IgD-negative memory B cell (primary cell): Measurements from ENCODE around the gene PDGFD. TPM values are rescaled to one million over a fixed set of nuclear protein-coding genes. Genes with fewer than 3 reads are reported as not detected.

Experiments
- H3K27ac Mint-ChIP-seq, 3 donors: one replicate each; pipeline ENCODE4 v1.8.0; 2020 to 2022; ENCODE audit warnings: mild to moderate bottlenecking in 3 of 3, mixed read lengths in 3 of 3, moderate library complexity in 1 of 3
- H3K27me3 Mint-ChIP-seq: one replicate; pipeline ENCODE4 v1.8.0; 2021; ENCODE audit warnings: mixed read lengths
- H3K36me3 Mint-ChIP-seq: one replicate; pipeline ENCODE4 v1.8.0; 2020; ENCODE audit warnings: mild to moderate bottlenecking, mixed read lengths
- H3K4me1 Mint-ChIP-seq, 3 donors: one replicate each; pipeline ENCODE4 v1.8.0; 2020 to 2022; ENCODE audit warnings: mixed read lengths in 3 of 3, mild to moderate bottlenecking in 1 of 3
- H3K4me3 Mint-ChIP-seq, 4 donors: one replicate each; pipeline ENCODE4 v1.8.0; 2020 to 2022; ENCODE audit warnings: mild to moderate bottlenecking in 4 of 4, mixed read lengths in 4 of 4, moderate library complexity in 3 of 4
- H3K9me3 Mint-ChIP-seq, 3 donors: one replicate each; pipeline ENCODE4 v1.8.0; 2020 to 2021; ENCODE audit warnings: mixed read lengths in 3 of 3, mild to moderate bottlenecking in 1 of 3
- polyA plus RNA-seq: library from polyadenylated mRNA; unstranded; fragments of 300-500 nt; fragmentation: Illumina TruSeq; gene quantifications from one replicate; pipeline ENCODE4 v1.2.3, GENCODE V29; 2021

Gene PDGFD
- polyA plus RNA-seq, 1 donor from 2014 or later = 2.3 TPM

DNA sequence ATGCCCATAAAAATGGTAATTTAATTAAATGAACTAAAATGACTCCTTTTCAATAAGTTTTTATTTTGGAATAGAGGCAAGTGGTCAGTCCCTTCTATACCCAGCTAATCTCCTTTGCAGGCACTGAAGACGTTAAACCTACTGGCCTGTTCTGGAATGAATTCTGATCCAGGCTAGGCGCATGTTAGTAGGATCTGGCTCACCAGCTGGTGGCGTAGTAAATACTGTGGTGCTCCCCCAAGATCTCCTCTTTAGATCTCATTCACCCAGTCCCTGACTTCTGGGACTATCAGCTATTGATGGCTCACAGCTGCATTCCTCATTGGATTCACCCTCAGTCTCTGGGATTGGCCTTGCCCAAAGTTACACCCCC lies 301.2 kb downstream of the PDGFD start:
- peaks cover 0 to 8% (median 5%) of the 10 kb centered on the region in 3 donors for H3K4me1 Mint-ChIP-seq
- H3K9me3 Mint-ChIP-seq = peaks cover 0 to 2% (median 0%) of the 10 kb centered on the region in 3 donors
- H3K36me3 Mint-ChIP-seq = peaks cover 5% of the 10 kb centered on the region
- H3K4me3 Mint-ChIP-seq = peak overlapping the region in 1 of 4 donors; percentile 5
- peaks cover 32% of the 10 kb centered on the region for H3K27me3 Mint-ChIP-seq
- no peak overlapping the region for H3K27ac Mint-ChIP-seq

- Mint-ChIP-seq H3K9me3 (peaks cover 0 to 2% (median 0%) of the 10 kb centered on the region in 3 donors), H3K27ac (no peak overlapping the region), H3K4me3 (peak overlapping the region in 1 of 4 donors; percentile 59), H3K27me3 (peaks cover 32% of the 10 kb centered on the region), H3K4me1 (peaks cover 0 to 8% (median 5%) of the 10 kb centered on the region in 3 donors), H3K36me3 (peaks cover 5% of the 10 kb centered on the region)
These were observed 301.7 kb downstream of the PDGFD start for GRCh38 chr11:103862094-103862801.

Other genes starting within 250 kb of the PDGFD start
- gene DDI1, start 127.5 kb downstream of the PDGFD start, polyA plus RNA-seq = 0.10 TPM